IPS-20b (cell line): Measurements from ENCODE around the gene TMEM53.
"Not testable (repeated sequence)": the region's sequence is repeated elsewhere in the genome, so short reads cannot be mapped to it uniquely, and the experiment has no call there.

Experiments used
- H3K27ac ChIP-seq: one replicate; pipeline ENCODE4 v1.5.1; 2013; ENCODE audit warnings: low read length
- H3K27me3 ChIP-seq: 2 replicates; pipeline ENCODE4 v1.6.1; 2013; ENCODE audit warnings: mild to moderate bottlenecking, low read length, inconsistent platforms; ENCODE audit not compliant: insufficient read depth
- H3K36me3 ChIP-seq: 2 replicates; pipeline ENCODE4 v1.6.1; 2013; ENCODE audit warnings: low read depth, mild to moderate bottlenecking, inconsistent platforms, low read length, moderate library complexity; ENCODE audit not compliant: insufficient read depth
- H3K4me1 ChIP-seq: 2 replicates; pipeline ENCODE4 v1.6.1; 2013; ENCODE audit warnings: mild to moderate bottlenecking, control low read depth, inconsistent platforms, low read length, moderate library complexity; ENCODE audit not compliant: insufficient read depth
- H3K4me3 ChIP-seq: 2 replicates; pipeline ENCODE4 v1.5.1; 2013; ENCODE audit warnings: mild to moderate bottlenecking, low read length, inconsistent platforms
- H3K9ac ChIP-seq: 2 replicates; pipeline ENCODE4 v1.6.1; 2013; ENCODE audit warnings: low read depth, mild to moderate bottlenecking, inconsistent platforms, low read length, moderate library complexity
- H3K9me3 ChIP-seq: 2 replicates; pipeline ENCODE4 v1.6.1; 2013; ENCODE audit warnings: mild to moderate bottlenecking, low read depth, low read length, inconsistent platforms; ENCODE audit not compliant: insufficient read depth

Gene TMEM53

GRCh38 chr1:44666719-44667118 lies 7.6 kb downstream of the TMEM53 start:
- H3K9me3 ChIP-seq, H3K27ac ChIP-seq, H3K27me3 ChIP-seq, H3K4me3 ChIP-seq, H3K9ac ChIP-seq, H3K36me3 ChIP-seq, H3K4me1 ChIP-seq: not testable (repeated sequence)

DNA sequence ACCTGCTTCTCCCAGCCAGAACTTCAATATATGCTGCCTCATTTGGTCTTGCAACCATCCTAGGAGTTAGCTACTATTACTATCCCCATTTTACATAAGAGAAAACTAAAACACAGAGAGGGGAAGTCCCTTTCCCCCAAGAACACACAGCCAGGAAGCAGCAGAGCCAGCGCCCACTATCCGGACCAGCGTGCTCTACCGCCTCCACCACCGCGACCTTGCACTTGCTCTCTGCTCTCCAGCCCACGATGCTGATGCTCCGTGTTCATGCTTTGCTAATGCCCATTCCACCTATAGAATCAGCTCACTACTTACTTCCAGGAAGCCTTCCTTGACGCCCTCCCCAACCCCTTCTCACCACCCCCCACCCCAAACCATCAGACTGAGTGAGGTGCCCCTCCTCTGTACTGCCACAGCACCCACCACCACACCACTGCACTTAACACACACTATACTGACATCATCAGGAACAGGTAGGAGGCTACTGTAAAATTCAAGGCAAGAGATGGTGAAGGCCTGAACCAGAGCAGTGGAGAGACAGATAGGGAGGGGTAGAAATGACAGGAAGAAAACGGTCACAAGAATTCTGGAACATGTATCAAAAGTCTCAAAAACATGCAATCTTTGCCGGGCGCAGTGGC lies 9.4 kb downstream of the TMEM53 start:
- no peaks in the 10 kb centered on the region for H3K36me3 ChIP-seq
- H3K27ac ChIP-seq = no peak overlapping the region
- H3K4me1 ChIP-seq = no peaks in the 10 kb centered on the region; the same call in 1 of the 2 replicates
- no peak overlapping the region for H3K9ac ChIP-seq
- H3K27me3 ChIP-seq = no peaks in the 10 kb centered on the region
- no peak overlapping the region for H3K4me3 ChIP-seq
- H3K9me3 ChIP-seq = no peaks in the 10 kb centered on the region

- no peak overlapping the region for H3K9ac ChIP-seq
- H3K4me1 ChIP-seq = no peaks in the 10 kb centered on the region; the same call in 1 of the 2 replicates
- no peaks in the 10 kb centered on the region for H3K27me3 ChIP-seq
- H3K9me3 ChIP-seq = no peaks in the 10 kb centered on the region
- no peaks in the 10 kb centered on the region for H3K36me3 ChIP-seq
- no peak overlapping the region for H3K4me3 ChIP-seq
- H3K27ac ChIP-seq = no peak overlapping the region
These were observed 10.9 kb downstream of the TMEM53 start for GRCh38 chr1:44663417-44663816.

- Histone ChIP-seq H3K9ac (no peak overlapping the region), H3K9me3 (no peaks in the 10 kb centered on the region), H3K27me3 (no peaks in the 10 kb centered on the region), H3K27ac (no peak overlapping the region), H3K36me3 (no peaks in the 10 kb centered on the region), H3K4me3 (no peak overlapping the region), H3K4me1 (no peaks in the 10 kb centered on the region; the same call in 1 of the 2 replicates)
These were observed 11.6 kb downstream of the TMEM53 start for GRCh38 chr1:44662683-44663030.

DNA sequence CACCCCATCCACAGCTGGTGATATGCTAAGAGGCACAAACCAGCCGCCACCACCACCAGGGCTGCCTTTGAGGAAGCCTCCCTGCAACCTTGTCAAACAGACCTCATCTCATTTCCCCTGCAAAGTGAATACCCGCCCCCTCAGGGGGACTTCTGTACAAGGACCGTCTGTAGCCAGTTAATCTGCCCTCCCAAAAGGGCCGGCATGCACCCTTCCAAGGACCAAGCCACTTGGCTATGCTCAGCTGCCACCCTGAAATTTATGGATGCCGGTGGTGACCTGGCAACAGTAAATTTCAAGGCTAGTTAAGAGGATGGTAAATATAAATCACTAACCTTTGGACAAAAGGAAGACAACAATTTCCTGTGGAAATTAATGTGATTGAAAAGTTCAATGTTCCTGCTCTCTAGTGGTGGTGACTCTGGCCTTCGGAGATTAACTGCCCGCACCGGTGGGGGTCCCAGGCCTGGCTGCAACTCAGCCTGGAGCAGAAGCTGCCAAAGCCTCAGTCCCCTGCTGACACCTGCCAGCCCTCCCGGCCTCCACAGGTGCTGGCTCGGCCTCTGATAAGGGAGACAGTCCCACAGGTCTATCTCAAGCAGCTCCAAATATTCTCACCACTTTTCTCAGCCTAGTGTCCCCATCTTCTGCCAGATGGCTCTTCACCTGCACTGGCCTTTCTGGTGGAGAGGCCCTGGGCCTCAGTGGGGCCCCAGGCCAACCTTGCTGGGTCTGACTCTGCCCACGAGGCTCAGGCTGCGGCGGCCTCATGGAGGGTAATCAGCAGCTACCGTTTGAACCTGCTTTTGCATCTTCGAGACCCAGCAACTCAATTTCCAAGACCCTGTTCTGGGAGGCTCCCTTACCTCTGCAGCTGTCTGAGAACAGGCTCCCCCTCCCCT lies 12.2 kb downstream of the TMEM53 start:
- Histone ChIP-seq H3K4me3 (no peak overlapping the region), H3K27me3 (no peaks in the 10 kb centered on the region), H3K9ac (no peak overlapping the region), H3K9me3 (no peaks in the 10 kb centered on the region), H3K4me1 (no peaks in the 10 kb centered on the region; the same call in 1 of the 2 replicates), H3K36me3 (no peaks in the 10 kb centered on the region), H3K27ac (no peak overlapping the region)

- no peaks in the 10 kb centered on the region for H3K27me3 ChIP-seq
- H3K9me3 ChIP-seq = no peaks in the 10 kb centered on the region
- H3K9ac ChIP-seq = no peak overlapping the region
- no peak overlapping the region for H3K4me3 ChIP-seq
- no peaks in the 10 kb centered on the region for H3K36me3 ChIP-seq
- no peaks in the 10 kb centered on the region; the same call in 1 of the 2 replicates for H3K4me1 ChIP-seq
- no peak overlapping the region for H3K27ac ChIP-seq
These were observed 14.1 kb downstream of the TMEM53 start for GRCh38 chr1:44660176-44660575.

DNA sequence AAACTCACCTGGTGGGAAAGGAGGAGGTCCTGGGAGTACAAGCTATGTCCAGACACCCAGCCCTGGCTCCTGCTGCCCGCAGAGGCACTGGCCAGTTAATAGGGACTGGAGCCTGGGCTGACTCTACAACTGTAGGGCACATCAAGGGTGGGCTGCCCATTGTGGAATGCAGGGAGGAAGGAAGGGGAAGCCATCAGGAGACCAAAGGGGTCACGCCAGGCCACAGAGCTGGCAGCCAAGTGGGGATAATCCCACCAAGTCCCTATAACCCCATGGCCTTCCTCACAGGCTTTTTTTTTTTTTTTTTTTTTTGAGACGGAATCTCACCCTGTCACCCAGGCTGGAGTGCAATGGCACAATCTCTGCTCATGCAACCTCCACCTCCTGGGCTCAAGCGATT lies 14.7 kb downstream of the TMEM53 start:
- no peaks in the 10 kb centered on the region; the same call in 1 of the 2 replicates for H3K4me1 ChIP-seq
- no peaks in the 10 kb centered on the region for H3K9me3 ChIP-seq
- H3K9ac ChIP-seq = no peak overlapping the region
- H3K36me3 ChIP-seq = no peaks in the 10 kb centered on the region
- H3K27me3 ChIP-seq = no peaks in the 10 kb centered on the region
- no peak overlapping the region for H3K4me3 ChIP-seq
- no peak overlapping the region for H3K27ac ChIP-seq

GRCh38 chr1:44655609-44656008 lies 18.7 kb downstream of the TMEM53 start:
- H3K9ac ChIP-seq = no peak overlapping the region
- no peaks in the 10 kb centered on the region for H3K27me3 ChIP-seq
- H3K9me3 ChIP-seq = no peaks in the 10 kb centered on the region
- H3K36me3 ChIP-seq = peaks cover 16% of the 10 kb centered on the region
- no peak overlapping the region for H3K4me3 ChIP-seq
- no peaks in the 10 kb centered on the region; the same call in 1 of the 2 replicates for H3K4me1 ChIP-seq
- no peak overlapping the region for H3K27ac ChIP-seq

DNA sequence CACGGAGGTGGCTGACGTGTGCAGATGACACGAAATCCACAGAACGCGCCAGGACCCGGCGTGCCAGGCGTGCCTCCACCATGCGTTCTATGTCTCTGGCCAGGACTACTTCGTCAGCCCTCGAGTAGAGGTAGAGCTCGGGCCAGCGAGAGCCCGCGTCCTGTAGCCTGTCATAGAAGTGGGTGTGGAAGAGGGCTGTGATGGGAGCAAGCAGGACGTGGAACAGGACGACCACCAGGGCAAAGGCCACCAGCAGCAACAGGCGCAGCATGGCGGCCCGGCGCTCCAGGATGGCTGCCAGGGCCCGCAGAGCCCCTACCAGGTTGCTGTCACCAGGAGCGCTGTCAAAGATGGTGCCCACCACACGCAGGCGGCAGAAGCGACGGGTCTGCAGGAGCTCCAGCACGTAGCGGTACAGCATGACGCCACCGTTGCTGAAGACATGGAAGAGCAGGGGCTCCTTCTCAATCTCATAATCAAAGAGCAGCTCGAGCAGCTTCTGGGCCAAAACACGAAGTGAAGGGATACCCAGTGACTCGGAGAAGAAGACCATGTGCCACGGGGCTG lies 19.6 kb downstream of the TMEM53 start:
- Histone ChIP-seq H3K4me3 (no peak overlapping the region), H3K27ac (no peak overlapping the region), H3K36me3 (peaks cover 25% of the 10 kb centered on the region), H3K27me3 (no peaks in the 10 kb centered on the region), H3K9ac (no peak overlapping the region), H3K4me1 (no peaks in the 10 kb centered on the region; the same call in 1 of the 2 replicates), H3K9me3 (no peaks in the 10 kb centered on the region)

DNA sequence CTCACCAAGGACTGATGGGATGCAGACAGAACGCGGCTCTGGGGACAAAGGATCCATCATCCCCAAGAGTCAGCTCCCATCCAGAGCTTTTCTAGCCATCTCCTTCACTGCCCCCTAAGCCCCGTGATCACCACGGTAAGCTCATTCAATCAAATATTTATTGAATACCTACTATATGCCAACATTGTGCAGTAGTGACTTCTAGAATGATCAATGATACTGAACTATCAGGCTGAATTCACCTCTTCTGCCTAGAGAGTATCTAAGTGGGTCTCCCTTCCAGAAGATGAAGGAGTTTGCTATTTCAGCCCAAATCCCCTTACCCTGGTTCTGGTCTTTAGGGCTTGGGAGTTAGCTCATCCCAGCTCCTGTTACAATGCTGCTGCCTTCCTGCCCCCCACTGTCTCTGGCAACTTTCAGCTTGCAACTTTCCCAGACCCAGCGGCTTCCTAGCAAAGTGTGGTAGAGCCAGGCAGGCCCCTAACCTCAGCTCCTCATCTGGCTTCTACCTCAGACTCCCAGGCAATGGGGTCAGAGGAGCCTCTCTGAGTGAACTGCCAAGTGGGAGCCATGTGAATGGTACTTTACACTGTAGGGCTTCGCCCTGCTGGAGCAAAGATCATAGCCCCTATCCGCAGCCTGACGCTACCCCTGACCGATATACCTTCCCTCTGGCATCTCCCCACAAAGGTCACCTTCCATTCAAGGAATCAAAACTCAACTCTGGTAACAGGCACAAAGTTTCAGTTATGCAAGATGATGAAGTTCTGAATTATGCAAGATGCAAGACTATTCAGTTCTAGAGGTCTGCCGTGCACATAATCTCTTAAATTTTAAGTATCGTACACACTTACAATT lies 20.9 kb downstream of the TMEM53 start:
- H3K4me3 ChIP-seq = no peak overlapping the region
- H3K27me3 ChIP-seq = no peaks in the 10 kb centered on the region
- no peak overlapping the region for H3K9ac ChIP-seq
- H3K27ac ChIP-seq = no peak overlapping the region
- no peaks in the 10 kb centered on the region; the same call in 1 of the 2 replicates for H3K4me1 ChIP-seq
- H3K9me3 ChIP-seq = no peaks in the 10 kb centered on the region
- peaks cover 39% of the 10 kb centered on the region for H3K36me3 ChIP-seq

- Histone ChIP-seq H3K27ac (no peak overlapping the region), H3K9ac (no peak overlapping the region), H3K27me3 (no peaks in the 10 kb centered on the region), H3K4me1 (no peaks in the 10 kb centered on the region; the same call in 1 of the 2 replicates), H3K36me3 (peaks cover 47% of the 10 kb centered on the region), H3K9me3 (no peaks in the 10 kb centered on the region), H3K4me3 (no peak overlapping the region)
These were observed 21.7 kb downstream of the TMEM53 start for GRCh38 chr1:44652445-44653106.
